GM20000 (cell line): ENCODE data around the gene PERP.

Source experiments
- DNase-seq: peaks from one replicate; pipeline ENCODE4 v3.0.0; 2012; ENCODE audit warnings: low spot score
- CTCF ChIP-seq: IDR thresholded peaks from 2 replicates; pipeline ENCODE4 v1.5.1; 2012; ENCODE audit warnings: mild to moderate bottlenecking, control low read depth; ENCODE audit errors: extremely low read depth, missing control alignments

The PERP gene

DNA sequence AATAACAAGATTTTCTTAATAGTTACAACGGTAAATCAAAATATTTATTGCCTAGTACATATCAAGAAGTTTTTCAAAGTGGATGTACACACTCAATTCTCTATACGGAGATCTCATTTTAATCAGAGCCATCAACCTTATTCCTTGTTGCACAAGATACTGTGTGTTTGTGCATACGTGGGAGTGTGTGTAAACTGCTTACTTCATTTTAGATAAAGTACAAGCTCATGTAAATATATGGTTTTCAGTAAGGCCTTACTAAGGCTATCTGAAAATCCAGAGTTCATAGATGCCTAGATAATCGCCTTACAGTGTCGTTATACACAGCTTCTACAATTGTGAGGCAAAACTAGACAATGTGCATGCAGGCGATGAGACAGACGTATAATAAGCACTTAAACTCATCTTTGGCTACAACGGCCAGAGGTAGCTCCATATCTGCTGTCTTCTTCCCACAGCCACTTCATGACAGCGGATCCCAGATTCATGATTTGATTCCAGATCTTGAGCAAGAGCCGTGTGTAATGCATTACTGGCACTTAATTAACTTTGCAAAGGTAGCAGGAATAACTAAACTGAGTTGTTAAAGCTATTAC is 2.5 kb downstream of the PERP start:
- DNase-seq: no peak
- TF ChIP-seq CTCF: no peak

DNA sequence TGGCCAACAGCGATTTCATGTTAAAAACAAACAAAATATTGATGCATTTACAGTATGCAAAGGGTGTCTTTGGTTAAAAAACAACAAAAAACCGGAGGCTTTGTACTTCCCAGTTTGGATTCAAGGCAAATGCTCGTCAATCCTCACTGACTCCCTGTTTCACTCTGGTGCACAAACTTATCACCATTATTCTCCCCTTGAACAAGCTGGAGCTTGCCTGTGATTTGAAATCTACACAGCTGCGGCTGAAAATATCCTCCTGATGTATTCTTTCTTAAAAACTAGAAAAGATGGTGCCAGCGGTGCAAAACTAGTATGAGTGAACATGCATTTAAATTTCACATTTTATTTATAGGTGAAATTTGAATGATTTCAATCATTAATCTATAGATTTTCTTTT is 3.3 kb downstream of the PERP start:
- TF ChIP-seq CTCF: no peak

DNA sequence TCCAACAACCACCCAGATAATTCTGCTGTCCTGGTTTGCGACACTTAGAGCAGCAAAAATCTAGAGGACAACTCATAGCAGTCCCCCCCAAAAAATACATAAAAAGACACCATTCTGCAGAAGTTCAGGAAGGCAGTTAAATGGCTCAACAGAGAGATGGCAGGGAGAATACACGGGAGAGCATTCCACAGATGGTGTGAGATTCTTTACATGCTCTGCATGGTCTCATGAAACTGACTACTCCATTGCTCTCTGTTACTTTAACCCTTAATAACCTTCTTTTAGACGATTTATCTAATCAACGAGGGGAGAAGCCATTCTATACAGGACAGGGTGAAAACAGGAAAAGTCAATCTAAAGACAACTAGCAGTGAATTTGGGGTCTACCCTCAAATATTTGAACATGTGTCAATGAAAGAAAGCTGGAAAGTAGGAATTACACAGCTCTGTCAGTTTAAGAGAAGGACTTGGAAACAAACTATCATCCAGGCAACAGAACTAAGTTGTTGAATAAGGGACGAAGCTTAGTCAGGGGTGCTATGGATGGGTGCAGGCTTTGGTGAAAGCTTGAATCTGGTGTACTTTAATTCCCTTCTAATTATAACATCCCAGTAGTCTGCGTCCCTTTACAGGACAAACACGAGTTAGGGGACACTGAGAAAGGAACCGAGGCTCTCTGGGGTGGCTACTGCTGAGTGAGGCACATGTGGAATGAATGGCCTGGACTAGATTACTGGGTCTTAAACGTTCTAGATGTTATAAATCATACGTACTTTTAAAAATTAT is 5.1 kb downstream of the PERP start:
- TF ChIP-seq CTCF: no peak
- no peak for DNase-seq

More for the DNA sequence above, 3.3 kb downstream of the PERP start:
- DNase-seq: no peak

GRCh38 chr6:138099832-138100231 is 7.4 kb downstream of the PERP start:
- TF ChIP-seq CTCF: no peak
- DNase-seq: no peak

DNA sequence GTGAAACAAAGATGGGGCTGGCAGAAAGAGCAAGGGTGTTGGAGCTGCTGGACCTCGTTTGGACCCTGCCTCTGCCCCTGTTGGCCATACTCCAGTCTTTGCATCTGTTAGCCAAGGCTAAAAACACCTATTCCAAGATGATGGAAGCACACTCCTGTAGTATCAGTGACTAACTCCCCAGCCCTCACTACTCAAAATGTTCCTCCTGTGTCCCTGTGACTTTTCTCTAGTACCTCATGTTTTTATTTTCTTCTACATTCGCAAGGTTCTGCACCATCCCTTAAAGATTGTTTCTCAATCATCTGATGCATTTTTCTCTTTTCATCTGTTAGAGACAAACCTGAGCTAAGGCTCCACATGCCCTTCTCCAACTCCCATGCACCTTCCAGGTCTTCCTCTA is 8.9 kb downstream of the PERP start:
- no peak for TF ChIP-seq CTCF
- no peak for DNase-seq

- no peak for DNase-seq
- no peak for TF ChIP-seq CTCF
Measured at GRCh38 chr6:138094260-138094659, 13.0 kb downstream of the PERP start.

DNA sequence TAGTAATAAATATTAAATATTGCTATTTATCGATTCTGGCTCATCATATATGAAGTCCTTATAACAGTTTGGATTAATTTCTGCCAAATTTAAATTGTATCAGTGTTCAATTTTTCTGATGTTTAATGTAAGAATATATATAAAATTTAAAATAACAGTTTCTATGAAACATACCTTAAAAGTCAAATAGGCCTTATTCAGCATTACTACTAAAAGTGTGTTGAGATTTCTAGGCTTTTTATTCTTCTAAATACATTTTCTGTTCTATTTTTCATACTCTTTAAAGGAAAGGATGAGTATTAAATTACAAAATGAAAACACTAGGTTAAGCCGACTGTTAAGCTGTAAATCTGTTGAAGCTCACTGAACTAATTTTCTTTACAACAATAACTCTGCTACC is 13.6 kb downstream of the PERP start:
- TF ChIP-seq CTCF: no peak
- no peak for DNase-seq
